NCI-H2196 treated with DMSO at 0.1 percent for 48 hours (cell line): ENCODE measurements around the gene EPS8.

Source experiments
- DNase-seq: peaks from one replicate; lab custom pipeline; 2025; ENCODE audit not compliant: unreplicated experiment; lab: John Stamatoyannopoulos, UW

EPS8 gene

DNA sequence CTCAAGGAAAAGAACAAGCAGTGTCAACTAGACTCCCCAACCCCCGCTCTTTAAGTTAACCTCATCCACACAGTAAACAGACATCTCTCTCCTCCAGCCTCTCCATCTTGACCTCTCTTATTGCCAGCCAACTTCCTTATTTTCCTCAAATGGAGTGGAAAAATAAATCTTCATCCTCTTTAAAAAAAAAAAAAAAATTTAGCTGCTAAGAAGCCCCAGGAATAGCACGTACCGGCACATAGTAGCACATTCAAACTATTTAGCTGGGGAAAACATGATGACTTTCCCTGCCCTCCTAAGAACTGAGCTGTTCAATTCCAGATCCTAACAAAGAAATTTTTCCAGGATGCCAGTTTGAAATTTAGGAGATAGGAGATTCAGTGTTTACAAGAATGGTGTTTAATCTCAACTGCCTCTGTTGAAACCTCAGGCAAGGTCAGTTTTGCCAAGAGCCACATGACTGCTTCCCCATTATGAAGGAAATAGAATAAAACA is 90.8 kb downstream of the EPS8 start:
- DNase-seq: no peak

DNA sequence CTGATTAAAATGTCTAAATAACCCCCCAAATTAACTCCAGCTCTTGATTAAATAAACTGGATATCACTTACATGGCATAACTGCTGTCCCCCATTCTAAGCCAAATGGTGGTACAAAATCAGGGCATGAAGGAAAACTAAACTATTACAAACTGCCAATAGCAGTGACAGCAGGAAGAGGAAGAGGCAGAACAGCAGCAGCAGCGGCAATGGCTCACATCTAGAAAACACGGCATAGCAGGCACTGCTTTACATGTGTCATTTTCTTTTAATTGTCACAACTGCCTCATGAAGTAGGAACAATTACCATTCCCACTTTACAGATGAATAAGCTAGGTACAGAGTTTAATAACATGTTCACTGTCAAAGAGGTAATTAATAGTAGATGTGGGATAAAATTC is 92.0 kb downstream of the EPS8 start:
- DNase-seq: no peak

DNA sequence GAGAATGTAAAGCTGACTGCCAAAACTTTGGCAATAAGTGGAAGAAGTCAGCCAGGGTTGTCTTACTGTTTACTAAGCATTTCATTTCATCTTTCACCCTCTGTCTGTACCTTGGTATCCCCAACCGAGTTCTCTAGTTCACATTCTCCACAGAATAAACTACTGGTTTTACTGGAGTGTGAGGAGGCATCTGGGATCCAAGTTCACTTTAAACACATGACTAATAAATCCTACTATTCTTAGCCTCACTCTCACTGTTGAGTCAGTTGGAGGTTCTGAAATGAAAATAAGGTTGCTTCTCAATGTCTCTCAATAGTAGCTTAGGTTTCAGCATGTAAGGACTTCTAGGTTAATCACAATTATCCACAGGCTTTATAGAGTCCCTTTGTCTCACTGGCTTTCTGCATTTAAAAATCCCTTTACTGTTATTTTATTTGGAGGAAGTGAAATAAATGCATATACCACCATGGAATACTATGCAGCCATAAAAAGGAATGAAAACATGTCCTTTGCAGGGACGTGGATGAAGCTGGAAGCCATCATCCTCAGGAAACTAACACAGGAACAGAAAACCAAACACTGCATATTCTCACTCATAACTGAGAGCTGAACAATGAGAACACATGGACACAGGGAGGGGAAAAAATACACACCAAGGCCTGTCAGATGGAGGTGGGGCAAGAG is 95.8 kb downstream of the EPS8 start:
- DNase-seq: no peak

DNA sequence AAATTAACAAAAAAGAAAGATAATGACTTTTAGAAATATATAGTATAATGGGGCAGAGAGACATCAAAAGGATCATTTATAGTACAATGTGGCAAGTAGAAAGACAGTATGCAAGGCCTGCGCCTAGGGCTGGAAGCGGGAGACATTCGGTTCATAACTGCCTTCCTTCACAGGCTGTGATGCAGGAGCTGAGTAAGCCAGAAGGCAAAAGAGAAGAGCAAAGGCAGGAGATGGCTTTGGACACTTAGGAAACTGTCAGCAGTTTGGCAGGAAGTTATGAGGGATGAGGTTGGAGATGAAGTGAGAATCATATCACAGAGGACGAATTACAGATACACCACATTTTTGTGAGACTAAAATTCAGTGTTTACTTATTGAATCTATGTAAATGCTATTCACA is 97.8 kb downstream of the EPS8 start:
- DNase-seq: no peak

DNA sequence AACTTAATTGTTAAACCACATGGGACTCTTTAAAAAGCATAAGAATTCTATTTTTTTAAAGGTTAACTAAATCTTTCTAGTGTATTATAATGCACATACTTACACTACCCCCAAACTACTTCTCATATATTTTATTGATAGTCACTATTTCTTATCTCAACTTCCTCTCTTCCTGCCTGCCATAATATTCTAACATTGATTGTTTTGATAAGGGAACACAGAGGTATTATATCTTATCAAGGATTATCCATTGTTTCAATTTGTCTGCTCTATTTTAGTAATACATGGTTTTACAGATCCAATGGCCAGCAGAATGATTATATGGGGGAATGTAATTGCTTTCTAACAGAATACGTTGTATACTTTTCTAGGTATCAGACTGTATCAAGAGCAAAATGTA is 98.9 kb downstream of the EPS8 start:
- no peak for DNase-seq

DNA sequence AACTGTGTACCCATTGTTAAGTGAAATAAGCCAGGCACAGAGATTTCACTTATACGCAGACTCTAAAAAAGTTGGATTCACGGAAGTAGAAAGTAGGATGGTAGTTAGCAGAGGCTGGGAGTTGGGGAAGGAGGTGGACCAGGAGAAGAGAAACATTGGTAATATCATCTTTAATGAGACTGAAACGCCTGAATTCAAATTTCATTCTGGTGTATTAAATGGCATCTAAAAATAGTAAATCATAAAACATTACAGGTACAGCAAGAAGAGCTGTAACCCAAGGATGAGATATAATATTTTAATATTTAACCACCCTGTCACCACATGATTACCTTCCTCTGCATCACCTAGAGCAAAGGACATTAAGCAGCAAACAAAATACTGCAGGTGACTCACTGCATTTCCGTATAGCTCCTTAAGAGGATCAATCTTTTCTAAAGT is 99.4 kb downstream of the EPS8 start:
- no peak for DNase-seq

DNA sequence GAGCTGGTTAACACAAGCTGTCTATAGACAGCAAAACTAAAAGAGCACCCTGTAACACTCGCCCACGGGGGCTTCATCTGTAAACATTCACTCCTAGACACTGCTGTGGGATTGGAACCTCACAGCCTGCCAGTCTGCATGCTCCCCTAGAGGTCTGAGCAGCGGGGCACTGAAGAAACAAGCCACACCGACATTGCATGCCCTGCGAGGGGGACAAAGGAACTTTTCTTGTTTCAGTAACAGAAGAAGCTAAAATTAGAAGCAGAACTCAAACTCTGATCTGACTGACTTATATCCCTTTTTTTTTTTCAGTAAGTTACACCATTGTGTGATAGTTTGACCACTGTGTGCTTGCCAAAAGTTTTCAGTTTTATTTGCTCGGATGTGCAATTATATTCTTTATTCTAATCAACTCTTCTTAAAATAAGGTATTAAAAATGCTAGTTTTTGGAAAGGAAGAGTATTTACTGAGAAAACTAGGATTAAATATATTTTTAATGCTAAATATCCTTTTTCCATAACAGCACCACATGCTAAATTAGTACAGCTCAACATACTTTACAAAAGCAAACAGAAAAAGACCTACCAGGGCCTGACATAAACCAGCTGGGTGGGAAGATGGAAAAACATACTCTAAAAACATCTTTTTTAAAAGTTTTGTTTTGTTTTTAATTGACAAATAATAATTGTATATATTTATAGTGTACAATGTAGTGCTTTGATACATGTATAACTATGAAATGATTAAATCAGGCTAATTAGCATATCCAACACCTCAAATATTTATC is 100.2 kb downstream of the EPS8 start:
- no peak for DNase-seq

DNA sequence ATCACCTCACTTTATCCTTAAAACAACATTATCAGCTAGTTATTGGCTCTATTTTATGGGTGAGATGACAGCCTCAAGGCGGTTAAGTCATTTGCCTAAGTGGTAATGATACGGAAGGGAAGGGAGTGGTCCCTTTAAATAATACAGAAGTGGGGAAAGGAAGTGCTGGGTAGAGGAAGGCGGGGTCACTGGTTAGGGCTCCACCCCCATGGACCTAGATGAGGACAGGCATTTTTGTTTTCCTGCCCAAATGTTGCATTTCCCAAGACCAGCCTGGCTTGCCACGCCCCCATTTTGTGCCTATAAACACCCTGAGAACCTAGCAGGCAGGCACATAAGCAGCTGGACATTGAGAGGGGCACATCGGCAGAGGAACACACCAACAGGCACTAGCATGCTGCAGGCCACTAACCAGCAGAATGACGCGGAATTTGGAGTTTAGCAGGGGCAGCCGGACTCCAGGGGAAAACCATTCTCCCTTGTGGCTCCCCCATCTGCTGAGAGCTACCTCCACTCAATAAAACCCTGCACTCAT is 100.9 kb downstream of the EPS8 start:
- no peak for DNase-seq

DNA sequence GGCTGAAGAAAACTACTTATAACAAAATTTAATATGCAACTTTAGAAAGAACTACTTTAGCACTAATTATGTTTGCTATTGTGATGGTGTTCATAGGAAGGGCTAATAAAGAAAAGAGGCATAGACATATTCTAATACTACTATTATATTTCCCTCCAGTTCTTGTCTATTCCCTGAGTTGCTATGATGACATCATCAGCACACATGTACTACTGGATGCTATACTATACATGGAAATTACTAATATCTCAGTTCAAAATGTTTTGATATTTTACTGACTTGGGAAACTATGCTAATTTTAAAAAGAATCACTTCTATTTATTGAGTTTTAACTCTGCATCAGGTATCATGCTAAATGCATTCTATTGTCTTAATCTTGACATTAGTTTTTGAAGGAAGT is 101.6 kb downstream of the EPS8 start:
- DNase-seq: no peak

DNA sequence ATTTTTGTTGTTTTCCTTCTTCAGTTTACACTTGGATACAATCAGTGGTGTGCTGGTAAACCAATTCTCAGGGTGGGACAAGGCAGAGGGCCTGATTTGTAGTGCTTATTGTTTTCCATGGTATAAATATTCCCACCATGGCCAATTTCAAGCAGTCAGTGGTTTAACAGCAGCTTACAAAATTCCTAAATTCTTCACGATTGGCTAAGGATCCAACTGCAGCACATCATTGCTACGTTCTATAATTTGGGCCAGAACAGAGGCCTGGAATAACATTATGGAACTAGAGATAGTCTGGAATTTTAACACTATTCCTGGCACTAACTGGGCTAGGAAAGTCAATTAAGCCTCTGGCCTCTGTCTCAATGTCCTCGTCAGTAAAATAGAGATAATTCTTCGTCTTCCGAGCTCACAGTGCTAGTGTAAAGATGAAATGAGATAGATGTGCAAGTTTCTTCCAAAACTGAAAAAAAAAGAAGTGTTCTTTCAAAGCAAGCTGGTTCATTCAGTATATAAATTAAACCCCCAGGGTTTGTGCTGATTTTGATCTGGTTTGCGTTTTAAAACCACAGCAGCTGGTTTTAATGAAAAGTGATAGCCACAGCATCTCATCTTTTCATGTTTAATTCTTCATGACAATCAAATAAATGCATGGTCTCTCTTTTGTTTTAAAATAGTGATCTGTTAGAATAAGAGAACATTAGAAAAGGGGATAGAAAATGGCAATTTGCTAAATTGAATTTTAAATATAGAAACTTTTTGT is 104.1 kb downstream of the EPS8 start:
- no peak for DNase-seq

DNA sequence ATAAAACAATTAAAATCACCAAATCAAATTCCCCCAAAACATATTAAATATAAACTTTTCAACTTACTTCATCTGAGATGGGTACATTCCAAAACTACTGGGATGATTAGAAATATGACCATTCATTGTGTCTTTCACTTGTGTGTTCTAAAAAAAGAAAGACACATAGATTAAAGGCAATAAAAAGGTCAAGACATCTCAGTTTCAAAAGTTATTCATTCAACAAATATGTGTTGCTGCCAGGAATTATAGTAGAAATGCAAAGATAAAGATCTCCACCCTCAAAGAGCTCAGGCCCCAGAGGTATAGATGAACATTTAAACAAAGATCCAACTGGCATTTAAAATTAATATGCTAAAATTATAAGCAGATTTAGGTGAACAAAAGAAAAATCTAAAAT is 106.4 kb downstream of the EPS8 start:
- DNase-seq: no peak

DNA sequence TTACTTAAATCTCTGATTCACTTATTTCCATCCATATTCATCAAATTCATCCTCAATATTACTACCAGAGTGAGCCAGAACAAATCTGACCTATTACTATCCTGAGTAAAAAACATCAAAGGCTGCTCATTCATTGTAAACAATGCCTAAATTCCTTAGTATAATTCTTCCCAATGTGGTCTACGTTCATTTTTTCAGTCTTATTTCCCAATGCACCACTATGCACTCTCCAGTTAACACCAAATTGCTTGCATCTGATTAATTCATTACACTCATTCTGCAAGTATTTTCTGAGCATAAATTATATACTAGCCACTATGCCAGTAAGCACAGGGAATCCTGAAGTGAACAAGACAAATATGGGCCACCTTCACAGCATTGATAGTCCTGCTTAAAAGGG is 110.0 kb downstream of the EPS8 start:
- no peak for DNase-seq

DNA sequence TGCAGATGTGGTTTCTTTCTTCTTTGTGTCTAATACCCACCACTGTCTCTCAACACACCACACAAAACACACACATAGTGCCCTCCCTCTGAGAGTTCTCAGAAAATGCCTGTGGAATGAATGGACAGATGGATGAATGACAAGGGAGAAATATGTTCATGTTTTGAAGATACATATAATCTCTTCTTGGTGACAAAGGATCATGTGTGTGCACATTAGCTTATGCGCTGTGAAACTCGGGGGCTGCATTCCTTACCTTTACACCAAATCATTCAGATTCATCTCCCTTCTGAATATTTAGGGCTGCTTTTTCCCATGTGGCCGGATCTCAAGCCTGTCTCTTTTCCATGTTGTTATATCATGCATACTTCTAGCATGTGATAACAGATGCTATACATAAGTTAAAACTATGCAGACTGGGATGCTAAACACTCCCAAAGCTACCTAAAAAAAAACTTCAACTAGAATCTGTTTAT is 111.4 kb downstream of the EPS8 start:
- no peak for DNase-seq

DNA sequence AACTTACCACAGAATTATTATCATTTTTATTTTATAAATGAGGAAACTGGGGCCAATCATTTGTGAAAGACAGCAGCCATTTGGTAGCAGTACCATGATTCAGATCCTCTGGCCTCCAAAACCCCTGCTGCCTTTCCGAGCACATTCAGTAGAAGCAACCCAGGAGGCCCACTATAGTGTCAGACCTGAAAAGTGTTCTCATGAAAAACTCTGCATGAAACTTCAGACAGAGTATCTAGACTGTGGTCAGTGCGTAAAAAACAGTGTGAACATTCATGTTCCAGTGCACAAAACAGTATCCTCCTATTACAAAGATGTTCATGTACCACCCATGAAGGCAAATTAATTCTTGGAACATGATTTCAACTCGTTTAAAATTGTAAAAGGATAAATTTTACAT is 112.0 kb downstream of the EPS8 start:
- no peak for DNase-seq

DNA sequence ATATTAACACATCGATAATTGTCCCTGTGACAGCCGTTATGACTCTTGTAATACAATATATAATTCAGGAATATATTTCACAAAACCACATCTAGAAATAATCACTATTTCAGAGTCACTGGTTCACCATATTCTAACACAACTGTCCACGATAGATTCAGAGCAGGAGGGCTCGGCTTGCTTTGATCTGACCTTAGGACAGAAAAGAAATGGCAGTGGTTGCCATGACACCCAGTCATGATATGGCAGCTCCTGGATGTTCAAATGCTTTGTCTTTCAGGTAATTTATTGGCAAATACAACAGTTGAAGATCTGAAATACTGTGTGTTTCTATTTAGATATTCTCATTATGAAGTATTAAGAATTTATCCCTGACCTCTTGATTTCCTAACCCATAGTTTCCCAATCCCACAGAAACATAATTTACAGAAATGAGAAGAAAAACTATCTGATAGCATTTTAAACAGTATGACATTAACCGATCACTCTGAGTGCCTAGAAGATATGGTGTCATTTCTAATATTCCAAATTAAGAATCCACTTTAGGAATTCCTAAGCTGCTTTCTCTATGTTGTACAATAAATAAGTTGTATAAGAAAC is 116.4 kb downstream of the EPS8 start:
- no peak for DNase-seq

DNA sequence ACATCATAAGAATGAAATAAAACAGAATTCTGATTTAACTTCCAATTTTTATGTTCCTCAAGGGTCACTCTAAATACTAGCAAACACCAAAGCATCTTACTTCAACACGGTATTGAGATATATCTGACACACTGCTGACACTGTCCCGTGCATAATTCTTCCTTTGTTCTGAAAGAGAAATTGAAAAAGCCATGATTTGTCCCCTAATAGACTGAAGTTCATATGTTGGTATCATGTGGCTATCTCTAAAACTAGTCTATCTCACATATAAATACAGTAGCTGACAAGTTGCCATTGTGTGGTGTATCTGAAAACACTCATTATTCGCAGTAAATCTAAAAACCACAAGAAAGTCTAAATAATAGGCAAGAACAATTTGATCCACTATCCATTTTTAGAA is 118.4 kb downstream of the EPS8 start:
- no peak for DNase-seq

DNA sequence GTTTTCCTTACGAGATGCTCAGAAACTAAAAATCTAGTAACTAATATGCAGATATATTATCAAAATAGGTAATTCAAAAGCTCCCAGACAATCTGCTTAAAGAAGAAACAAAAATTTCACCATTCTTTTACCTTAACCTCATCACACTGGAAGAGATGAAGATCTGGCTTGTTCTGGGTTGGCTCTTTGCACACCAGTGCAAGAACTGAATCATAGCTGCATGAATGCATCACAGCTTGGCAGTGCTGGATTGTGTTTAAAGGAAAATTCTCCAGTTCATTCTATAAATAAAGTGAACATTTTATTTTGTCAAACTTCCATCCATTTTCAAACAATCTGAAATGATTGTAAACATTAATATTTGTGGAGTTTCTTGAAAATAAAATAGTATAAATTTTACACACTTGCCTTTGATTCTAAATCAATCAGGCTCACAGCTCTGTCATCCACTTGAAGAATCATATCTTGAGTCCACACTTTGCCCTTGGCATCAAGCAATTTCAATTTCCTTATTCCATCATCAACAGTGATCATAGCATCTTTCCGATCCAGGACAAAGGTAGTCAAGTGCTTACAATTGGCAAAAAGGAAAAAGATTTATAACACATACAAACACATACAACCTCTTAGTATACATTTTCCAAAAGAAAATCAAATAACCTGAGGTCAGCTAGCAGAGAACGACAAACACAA is 119.8 kb downstream of the EPS8 start:
- no peak for DNase-seq

DNA sequence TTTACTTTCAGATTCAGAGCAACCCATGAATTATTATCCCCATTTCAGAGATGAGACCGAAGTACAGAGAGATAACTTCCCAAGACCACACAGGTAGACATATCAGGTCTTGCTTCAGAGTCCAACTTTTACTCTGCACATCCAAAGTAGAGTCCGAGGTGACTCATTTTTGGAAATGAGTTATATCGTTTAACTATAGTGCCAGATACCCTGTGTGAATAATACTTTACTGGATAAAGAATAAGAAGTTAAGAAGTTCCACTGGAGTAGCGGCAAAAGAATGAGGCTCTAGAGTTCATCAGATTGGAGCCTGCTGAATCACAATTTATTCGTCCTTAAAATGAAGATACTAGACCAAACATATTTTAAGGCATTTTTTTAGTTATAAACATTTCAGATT is 124.7 kb downstream of the EPS8 start:
- DNase-seq: no peak

DNA sequence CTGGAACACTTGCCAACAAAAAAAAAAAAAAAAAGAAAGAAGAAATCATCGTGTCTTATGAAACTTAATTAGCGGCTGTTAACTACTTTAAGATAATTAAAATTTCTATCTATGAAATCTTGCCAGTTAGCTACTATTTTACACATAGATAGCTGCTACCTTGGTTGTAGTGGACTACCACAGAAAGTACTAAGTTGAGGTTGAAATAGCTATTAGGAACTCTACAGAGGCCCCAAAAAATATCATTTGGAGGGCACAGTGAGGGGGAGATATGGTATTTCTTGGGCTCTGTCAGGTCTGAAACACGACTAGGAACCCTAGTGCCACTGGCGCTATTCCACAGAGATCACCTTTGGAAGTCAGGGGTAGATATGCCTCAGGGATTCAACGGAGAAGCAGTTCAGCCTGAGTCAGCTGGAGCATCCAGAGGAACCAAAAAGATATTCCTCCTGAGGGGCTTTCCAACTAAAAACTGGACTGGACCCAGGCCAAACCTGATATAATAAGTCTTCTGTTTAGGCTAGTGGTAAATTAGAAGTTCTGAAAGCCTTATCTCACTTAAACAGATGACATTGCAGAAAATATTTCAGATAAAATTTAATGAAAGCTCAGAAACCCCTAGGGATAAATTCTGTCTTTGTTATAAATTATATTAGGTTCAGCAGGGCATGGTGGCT is 126.1 kb downstream of the EPS8 start:
- DNase-seq: no peak
